ENCODE measurements around the gene RPS6KB2. TPM values are rescaled to one million over a fixed set of nuclear protein-coding genes. Genes with fewer than 3 reads are reported as not detected.
A peak's percentile ranks its signal among the peaks of the same experiment; 100 is the strongest.
"Not testable (repeated sequence)": the region's sequence is repeated elsewhere in the genome, so short reads cannot be mapped to it uniquely, and the experiment has no call there.

The RPS6KB2 gene
- total RNA-seq, 1 experiment from 2014 or later = 23.6 TPM

DNA sequence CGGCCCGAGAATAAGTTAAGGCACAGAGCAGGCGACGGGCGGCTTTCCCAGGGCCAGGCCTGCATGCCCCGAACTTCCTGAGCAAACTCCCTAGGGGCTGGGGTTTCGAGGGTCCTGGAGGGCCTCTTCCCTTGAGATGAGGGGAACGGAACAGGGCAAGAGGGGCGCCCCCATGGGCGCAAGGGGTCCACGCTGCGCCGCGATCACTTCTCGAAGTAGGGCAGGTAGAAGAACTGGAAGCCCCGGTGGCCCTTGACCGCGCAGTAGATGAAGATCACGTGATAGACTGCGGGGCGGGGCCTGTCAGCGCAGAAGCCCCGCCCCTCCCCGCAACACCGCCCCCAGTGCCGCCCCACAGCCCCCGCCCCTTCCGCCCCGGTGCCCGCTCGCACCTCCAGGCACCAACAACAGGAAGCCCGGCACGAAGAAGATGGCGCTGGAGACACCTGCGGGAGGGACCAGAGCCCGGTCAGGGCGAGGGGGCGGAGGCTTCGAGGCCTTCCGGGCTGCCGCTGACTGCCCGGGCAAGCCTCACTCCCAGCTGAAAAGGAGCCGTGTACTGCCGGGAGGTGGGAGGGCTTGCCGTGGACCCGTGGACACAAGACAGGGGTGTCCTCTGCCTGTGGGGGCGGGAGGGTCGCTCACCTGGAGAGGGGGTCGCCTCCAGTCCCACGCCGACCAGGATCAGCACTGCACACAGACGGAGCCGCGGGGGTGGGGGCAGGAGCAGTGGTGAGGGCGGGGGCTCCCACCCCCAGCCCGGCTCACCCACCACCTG lies 36.3 kb downstream of the RPS6KB2 start:
- peak; percentile 75 for DNase-seq (ENCODE audit: extremely low read depth, low read depth)

DNA sequence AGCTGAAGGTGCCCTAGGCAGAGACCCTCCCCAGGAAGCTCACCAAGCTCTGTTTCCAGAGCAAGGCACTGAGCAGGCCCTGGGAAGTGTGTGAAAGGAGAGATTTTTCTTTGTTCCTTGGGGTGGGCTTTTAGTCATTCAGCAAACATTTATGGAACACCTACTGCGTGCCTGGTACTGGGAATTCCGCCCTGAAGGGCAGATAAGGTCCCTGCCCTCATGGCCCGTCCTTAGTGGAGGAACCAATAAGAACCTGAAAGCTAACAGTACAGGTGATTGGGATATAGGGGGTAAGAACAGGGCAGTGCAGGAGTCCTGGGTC lies 36.9 kb downstream of the RPS6KB2 start:
- DNase-seq (ENCODE audit: extremely low read depth, low read depth) = no peak

DNA sequence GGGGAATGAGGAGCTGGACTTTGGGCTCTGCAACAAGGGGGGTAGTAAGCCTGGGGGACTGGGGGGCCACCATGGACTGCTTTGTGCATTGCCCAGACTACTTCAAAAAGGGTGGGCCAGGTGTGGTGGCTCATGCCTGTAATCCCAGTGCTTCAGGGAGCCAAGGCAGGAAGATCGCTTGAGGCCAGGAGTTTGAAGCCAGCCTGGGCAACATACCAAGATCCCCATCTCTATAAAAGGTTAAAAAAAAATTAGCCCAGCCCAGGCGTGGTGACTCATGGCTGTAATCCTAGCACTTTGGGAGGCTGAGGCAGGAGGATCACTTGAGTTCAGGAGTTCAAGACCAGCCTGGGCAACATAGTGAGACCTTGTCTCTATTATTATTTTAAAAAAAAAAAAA lies 37.2 kb downstream of the RPS6KB2 start:
- not testable (repeated sequence) for DNase-seq (ENCODE audit: extremely low read depth, low read depth)

DNA sequence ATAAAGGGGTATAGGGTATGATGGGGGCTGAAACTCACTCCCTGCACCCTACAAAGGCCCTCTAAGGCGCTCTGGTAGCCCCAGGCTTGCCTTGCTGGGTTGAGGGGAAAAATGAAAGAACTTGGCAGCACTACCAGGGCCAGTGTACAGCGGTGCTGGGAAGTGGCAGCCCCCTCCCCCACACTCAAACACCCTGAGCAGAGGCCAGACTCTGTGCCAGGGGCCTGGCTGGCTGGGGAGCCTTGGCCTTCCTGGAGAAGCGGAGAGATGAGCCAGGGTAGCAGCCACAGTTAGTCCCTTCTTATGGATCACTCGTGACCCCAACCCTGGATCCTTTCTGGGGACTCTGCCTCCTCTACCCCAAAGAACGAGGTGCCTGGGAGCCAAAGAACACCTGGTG lies 38.1 kb downstream of the RPS6KB2 start:
- DNase-seq (ENCODE audit: extremely low read depth, low read depth) = no peak

DNA sequence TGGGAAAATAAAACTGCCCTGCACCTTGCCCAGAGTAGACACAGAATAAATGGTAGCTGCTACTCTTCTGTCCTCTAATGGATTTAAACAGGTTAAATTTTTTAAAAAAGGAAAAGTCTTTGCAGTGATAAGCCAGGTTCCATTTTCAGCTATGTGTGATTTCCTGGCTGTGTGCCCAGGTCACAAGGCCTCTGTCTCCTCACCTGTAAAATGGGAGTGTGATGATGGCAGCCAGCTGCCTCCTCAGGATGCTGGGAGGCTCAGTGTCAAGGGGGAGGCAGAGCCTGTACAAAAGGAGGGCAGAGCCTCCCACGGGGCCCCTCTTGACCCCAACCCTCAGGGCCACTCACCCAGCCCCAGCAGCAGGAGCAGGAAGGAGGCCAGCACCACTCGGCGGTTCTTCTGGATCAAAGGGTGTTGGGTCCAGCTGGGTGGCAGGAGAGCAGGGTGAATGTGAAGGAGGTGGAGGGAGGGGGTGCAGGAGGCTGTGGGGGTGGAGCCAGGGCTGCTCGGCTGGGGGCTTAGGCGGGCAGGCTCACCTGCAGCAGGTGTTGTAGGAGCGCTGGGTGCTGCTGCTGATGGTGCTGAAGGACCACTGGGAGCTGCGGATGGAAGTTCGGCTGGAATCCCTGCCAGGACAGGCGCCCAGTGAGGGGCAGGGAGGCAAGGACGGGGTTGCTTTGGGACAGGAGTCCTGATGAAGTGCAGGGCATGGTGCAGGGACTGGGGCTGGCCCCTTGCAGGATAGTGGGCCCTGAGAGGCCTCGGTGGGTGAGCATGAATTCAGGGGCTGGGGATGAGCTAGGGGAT lies 38.9 kb downstream of the RPS6KB2 start:
- no peak for DNase-seq (ENCODE audit: extremely low read depth, low read depth)

DNA sequence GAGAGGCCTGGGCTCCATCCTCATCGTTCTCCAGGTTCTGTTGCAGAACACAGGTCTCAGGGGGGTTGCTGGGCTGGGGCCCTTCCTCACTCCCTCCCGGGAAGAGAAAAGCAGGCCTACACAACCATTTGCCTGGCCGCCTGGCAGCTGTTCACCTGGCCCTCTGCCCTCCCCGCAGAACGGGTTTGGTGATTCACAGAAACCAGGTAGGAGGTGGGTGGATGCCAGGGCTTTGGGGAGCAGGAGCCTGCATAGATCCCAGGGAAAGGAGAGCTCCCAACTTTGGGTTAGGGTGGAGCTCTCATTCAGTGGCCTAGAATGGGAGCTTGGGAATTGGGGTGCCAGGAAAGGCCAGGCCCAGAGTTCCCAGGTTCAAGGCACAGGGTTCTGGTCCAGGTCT lies 39.8 kb downstream of the RPS6KB2 start:
- no peak for DNase-seq (ENCODE audit: extremely low read depth, low read depth)

DNA sequence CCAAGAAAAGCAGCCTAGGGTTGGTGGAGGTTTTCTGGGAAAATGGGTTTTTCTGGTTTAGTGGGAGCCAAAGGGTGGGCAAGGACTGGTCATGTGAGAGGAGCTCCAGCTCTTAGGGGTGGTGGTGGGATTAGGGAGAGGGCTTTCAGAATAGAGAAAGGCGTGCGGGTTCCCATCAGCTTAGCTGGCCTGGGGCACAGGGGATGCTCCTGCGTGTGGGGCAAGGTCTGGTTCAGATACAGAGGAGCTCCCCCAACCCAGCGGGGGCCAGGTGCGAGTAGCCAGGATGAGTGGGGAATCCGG lies 40.1 kb downstream of the RPS6KB2 start:
- no peak for DNase-seq (ENCODE audit: extremely low read depth, low read depth)

DNA sequence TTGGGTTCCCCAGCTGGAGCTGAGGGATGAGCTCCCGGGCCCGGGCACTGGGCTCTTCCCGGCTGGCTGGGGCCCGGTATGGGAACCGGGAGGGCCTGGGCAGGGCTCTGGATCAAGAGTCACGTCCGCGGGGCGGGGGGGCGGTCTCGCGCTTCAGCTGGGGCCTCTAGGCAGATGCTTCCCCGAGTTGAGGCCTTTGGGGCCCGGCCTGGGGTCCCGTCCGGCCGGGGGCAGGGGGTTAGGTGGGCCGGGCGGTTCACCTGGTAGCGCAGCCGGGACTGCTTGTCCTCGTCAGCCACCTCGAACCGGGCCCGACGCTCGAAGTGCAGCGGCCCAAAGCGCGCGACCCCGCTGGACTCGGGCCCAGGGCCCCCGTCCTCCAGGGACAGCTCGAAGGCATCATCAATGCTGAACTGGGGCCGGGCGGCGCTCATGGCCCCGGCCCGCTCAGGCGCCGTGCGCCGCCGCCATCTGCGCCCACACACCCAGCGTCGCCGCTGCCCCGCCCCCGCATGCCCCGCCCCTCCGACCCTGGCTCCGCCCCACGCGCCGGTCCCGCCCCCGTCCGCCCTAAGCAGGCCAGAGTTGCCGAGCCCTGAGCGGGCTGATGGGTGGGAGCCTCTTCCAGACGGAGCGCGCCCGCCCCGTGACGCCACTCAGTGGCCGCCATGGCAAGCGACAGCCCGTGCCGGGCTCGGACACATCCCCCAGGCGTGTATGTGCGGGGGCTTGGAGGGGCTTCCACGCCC lies 40.6 kb downstream of the RPS6KB2 start, which contains the start of gene TMEM134:
Gene TMEM134 (minus strand): TSS at position 493 of the 749 bp plus-strand sequence. CDS start 59 bp downstream, at position 434.
- peak; percentile 80 for DNase-seq (ENCODE audit: extremely low read depth, low read depth)

DNA sequence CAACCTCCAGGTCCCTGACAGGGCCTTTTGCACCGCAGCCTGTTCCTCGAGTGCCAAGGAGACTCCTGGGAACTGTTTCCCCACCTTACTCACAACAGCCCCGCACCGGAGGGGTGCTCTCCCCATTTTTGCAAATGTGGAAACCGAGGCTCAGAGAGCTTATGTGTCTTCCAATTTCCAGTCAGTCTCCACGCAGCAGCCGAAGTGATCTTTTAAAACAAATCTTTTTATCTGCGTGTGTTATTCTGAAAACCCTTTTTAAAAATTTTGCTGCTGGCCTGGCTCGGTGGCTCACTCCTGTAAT lies 41.2 kb downstream of the RPS6KB2 start:
- no peak for DNase-seq (ENCODE audit: extremely low read depth, low read depth)

DNA sequence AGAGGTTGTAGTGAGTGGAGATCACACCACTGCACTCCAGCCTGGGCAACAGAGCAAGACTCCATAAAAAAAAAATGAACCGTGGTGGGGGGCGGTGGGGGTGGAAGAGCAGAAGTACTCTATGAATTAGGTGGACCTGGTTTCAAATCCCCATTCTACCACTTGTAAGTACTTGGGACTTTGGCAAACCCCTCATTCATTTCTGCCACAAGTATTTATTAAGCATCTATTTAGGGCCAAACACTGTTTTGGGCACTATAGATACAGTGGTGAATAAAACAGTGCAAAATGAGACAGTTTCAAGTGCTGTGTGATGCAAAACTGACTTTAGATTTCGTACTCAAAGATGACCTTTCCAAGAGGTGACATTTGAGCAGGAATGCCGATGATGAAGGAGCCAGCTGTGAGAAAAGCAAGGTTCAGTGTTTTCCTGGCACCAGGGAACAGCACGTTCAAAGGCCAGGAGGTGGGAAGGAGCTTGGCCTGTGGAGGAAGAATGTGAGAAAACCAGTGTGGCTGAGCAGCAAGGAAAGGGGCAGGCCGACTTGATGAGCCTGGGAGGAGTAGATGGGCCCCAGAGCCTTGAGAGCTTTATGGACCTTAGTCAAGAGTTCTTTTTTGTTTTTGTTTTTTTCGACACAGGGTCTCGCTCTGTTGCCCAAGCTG lies 42.2 kb downstream of the RPS6KB2 start:
- DNase-seq (ENCODE audit: extremely low read depth, low read depth) = no peak

DNA sequence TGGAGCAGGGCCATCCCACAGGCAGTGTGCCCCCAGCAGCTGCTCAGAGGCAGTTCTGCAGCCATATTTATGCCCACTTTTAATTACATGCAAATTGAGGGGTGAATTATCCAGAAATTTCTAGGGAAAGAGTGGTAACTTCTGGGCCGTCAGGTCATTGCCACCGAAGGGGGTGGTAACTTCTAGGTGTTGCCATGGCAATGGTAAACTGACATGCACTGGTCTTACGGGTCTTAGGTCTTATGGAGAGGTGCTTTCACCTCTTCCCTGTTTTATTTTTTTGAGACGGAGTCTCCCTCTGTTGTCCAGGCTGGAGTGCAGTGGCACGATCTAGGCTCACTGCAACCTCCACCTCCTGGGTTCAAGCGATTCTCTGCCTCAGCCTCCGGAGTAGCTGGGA lies 44.6 kb downstream of the RPS6KB2 start:
- no peak for DNase-seq (ENCODE audit: extremely low read depth, low read depth)

DNA sequence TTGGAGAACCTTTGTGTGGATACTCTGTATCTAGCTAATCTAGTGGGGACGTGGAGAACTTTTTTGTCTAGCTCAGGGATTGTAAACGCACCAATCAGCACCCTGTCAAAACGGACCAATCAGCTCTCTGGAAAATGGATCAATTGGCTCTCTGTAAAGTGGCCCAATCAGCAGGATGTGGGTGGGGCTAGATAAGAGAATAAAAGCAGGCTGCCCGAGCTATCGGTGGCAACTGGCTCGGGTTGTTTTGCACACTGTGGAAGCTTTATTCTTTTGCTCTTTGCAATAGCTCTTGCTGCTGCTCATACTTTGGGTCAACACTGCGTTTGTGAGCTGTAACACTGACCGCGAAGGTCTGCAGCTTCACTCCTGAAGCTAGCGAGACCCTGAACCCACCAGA lies 48.4 kb downstream of the RPS6KB2 start:
- DNase-seq (ENCODE audit: extremely low read depth, low read depth) = not testable (repeated sequence)

DNA sequence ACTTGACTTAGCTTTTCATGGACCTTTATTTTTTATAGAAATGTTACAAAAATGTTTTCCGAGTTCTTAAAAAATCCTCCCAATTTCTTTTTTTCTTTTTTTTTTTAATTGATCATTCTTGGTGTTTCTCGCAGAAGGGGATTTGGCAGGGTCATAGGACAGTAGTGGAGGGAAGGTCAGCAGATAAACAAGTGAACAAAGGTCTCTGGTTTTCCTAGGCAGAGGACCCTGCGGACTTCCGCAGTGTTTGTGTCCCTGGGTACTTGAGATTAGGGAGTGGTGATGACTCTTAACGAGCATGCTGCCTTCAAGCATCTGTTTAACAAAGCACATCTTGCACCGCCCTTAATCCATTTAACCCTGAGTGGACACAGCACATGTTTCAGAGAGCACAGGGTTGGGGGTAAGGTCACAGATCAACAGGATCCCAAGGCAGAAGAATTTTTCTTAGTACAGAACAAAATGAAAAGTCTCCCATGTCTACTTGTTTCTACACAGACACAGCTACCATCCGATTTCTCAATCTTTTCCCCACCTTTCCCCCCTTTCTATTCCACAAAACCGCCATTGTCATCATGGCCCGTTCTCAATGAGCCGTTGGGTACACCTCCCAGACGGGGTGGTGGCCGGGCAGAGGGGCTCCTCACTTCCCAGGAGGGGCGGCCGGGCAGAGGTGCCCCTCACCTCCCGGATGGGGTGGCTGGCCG lies 49.2 kb downstream of the RPS6KB2 start:
- not testable (repeated sequence) for DNase-seq (ENCODE audit: extremely low read depth, low read depth)

DNA sequence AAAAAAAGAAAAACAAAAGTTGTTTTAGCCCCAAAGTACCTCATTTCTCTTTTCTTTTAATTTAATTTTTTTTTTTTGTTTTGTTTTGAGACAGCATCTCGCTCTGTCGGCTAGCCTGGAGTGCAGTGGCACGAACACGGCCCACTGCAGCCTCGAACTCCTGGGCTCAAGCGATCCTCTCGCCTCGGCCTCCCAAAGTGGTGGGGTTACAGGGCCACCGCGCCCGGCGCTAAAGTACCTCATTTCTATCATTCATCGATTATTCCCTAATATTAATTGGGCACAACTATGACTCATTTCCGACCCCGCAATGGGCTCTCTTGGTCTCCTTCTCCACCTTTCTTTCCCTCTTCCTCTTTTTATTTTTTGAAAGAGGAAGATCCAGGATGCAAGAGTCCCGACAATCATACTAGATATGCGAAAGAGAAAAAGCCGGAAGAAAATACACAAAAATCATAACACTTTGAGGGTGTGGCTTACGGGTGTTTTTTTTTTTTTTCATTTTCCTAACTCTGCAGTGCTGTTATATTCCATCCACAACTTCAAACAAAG lies 54.1 kb downstream of the RPS6KB2 start:
- DNase-seq (ENCODE audit: extremely low read depth, low read depth) = no peak

DNA sequence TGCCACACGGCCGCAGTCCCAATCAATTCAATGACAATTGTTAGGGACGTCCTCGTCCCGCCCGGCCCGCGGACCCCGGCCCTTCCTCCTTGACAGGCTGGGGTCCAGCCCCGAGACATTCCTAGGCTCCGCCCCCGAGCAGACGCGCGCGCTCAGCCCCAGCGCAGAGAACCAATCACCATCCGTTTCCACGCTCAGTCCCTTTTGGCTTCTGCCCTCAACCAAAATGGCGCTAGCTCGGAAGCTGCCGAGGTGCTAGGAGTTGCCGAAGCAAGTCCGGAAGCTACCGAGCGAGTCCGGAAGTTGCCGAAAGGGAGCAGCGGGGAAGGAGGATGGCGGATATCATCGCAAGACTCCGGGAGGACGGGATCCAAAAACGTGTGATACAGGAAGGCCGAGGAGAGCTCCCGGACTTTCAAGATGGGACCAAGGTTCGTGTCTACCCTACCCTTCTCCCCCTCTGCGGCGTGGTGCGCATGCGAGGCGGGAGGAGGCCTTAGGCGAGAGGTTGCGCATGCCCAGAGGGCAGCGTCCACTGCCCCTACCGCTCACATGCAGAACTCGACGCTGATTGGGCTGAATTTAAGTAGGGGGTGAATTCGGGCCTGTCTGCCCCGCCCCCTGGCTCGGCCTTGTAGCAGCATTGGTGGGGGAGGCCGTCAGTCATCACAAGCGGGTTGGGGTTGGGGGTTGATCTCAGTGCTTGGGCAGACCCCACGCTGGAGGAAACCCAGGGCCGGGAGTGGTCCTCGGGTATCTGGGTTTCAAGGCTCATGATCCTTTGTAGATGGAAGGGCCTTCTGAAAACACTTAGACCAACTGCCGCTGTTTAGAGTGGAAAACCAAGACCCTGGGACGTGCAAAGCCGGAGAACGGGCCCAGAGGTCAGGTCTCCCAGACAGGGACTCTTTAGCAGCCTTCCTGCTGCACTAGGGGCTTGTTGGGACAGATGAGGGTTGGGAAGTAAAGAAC lies 54.8 kb downstream of the RPS6KB2 start, which contains the start of gene AIP:
Gene AIP (plus strand): TSS at position 200 of the 972 bp plus-strand sequence. CDS start 133 bp downstream, at position 333.
- DNase-seq (ENCODE audit: extremely low read depth, low read depth) = peak; percentile 96

DNA sequence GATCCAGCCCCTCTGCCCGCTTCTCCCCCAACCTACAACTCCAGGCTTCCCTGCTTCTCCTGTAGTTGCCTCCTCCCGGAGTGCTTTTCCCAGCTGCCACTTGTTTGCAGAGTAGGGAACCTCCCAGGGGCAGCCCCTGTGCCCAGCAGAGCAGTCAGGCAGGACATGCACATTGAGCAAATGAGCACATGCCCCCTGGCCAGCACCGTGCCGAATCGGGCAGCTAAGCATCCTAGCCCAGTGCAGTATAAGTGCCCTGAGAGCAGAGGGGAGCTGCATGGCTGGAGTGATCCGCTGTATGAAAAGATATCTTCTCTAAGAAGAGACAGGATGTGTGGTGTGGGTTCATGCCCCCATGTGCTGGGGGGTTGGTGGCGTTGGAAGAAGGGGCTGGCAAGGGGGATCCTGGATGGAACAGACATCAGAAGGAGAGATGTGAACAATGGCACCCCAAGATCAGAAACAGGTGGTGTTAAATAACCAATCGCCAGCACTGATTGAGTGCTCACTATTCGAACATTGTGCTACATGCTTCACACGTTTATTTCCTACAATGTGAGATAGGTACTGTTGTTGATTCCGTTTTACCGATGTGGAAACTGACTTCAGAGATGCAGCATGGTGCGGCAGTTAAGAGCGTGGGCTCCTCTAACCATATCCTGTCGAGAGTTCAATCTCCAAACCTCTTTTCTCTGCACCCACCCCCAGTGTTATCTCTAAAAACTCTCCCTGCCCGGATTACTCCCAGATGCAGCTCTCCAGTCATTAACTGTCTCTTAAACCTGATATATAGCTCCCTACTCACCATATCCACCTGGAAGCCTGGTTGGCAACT lies 55.8 kb downstream of the RPS6KB2 start:
- no peak for DNase-seq (ENCODE audit: extremely low read depth, low read depth)

DNA sequence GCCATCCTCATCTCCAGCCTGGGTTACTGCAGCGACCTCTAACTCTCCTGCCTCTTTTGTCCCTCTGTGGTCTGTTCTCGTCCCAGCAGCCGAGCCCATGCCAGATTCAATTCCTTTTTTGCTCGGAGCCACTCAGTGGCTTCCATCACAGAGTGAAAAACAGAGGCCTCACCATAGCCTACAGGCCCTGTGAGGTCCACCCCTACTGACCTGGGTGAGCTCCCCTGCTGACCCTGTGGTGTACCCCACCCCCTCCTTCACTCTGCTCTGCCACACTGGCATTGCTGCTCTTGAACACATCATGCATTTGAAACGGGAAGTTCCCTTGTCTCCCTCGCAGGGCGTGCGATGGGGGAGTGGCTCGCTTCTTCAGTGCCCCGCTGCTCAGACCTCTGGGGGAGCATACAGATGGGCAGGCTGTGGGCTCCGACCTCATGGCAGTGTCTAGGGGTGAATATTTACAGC lies 56.6 kb downstream of the RPS6KB2 start:
- DNase-seq (ENCODE audit: extremely low read depth, low read depth) = no peak

All from NCI-H460 (cell line).